GM12875 (cell line): Measurements from ENCODE around the gene ZNF579.

Experiments used
- H3K4me3 ChIP-seq: one replicate; pipeline ENCODE4 v1.5.1; 2011; ENCODE audit warnings: low read depth, low read length, control low read depth
- CTCF ChIP-seq: IDR thresholded peaks from 2 replicates; pipeline ENCODE4 v1.5.1; 2011; ENCODE audit warnings: low read depth, mild to moderate bottlenecking, control low read depth, inconsistent platforms, low read length, moderate library complexity, borderline replicate concordance; ENCODE audit not compliant: insufficient read depth

ZNF579 gene

GRCh38 chr19:55622242-55622969, 41.8 kb upstream of the ZNF579 start:
- H3K4me3 ChIP-seq = no peak overlapping the region
- TF ChIP-seq CTCF = no peak

GRCh38 chr19:55621673-55622231, 41.1 kb upstream of the ZNF579 start:
- no peak for TF ChIP-seq CTCF
- H3K4me3 ChIP-seq = no peak overlapping the region

DNA sequence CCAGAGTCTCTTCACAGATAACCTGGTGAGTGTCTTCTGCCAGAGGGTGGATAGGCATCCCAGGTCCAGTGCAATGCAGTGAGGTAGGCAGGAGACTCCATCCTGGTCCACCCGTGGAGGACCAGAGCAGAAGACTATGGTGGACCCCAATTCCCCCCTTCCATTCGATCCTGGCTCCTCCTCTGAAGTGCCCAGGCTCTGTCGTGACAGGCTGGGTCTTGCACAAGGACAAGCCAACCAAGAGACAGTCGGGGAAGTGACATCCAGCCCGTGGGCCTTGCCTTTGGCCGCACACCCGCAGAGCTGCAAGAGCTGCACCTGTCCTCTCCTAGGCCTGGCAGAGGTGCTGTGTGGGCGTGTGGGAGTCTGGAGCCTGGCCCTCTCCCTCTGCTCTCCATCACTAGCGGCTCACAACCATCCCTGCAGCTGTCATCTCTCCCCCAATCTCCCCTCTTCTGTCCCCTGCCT, 40.6 kb upstream of the ZNF579 start:
- H3K4me3 ChIP-seq = no peak overlapping the region
- TF ChIP-seq CTCF = no peak

DNA sequence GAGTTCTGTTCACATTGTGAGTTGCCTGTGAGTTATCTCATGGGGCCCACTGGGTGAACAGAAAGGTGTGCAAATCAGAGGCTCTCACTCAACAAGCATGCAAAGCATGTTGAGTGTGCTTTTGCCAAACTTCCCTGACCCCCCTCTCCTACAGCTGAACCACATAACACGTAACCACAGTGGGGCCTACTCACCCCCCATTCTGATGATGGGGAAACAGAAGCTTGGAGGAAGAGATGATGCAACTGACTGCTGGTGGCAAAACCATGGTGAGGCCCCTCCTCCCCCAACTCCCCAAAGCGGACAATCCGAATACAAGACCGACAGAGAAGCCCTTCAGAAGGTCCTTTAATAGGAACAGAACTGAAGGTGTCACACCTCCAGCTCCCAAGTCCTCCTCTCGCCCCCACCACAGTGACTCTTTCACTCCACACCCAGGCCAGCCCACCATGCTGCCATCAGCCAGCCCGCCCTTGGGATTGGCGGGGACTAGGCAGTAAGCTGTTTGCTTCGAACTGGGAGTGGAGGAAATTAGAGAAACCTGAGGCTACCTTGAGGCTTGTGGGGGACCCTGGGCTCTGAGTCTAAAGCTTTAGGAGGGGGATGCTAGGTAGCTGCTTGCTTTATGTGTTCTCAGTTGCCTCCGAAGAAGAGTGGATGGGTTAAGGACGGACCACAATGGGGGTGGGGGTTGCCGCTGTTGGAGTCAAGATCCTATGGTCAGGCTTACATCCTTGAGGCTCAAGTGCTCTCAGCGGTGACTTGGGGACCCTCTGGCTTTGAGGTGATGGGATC, 40.0 kb upstream of the ZNF579 start:
- H3K4me3 ChIP-seq = no peak overlapping the region
- no peak for TF ChIP-seq CTCF

DNA sequence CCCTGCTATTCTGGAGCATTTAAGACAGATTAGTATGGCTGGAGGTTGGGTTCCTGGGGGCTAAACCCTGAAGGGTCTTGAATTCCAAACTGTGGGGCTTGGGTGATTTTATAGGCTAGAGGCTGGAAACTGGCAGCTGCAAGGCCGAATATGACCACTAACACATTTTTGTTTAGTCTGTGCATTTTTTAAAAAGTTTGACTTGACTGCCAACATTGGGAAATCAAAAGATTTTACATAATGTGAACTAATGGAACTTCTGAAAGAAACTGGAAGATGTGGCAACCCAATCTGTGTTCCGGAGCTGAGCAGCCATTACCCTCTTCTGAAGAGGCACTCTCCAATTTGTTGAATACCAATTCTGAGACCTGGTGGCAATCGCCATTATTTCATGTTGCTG, 38.6 kb upstream of the ZNF579 start:
- TF ChIP-seq CTCF = no peak

GRCh38 chr19:55618426-55618825, 37.8 kb upstream of the ZNF579 start:
- H3K4me3 ChIP-seq = no peak overlapping the region
- no peak for TF ChIP-seq CTCF

More for the DNA sequence above, 38.6 kb upstream of the ZNF579 start:
- no peak overlapping the region for H3K4me3 ChIP-seq

DNA sequence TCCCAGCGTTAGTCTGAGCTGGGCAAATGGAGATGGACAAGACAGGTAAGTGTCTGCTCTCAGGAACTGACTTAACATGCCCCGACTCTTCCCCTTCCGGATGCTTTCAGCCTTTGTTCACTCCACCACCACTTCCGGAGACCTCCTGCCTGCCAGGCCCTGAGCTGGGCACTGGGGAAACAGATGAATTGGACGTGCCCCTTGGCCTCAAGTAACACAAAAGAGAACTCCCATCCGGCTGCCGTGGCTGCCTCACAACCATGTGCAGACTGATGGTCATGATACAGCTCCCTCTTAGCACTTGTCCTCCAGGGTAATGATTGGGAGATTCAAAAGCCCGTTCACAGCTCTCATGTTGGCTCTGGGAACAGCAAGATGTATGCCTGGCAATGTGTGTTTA, 36.8 kb upstream of the ZNF579 start:
- H3K4me3 ChIP-seq = no peak overlapping the region
- no peak for TF ChIP-seq CTCF
